Transverse colon (tissue), 4 donors: Measurements from ENCODE around the gene FAAH.

Experiments
- POLR2A ChIP-seq: fragments of 450-650 bp; IDR thresholded peaks from one replicate; pipeline ENCODE4 v1.6.1; 2016; ENCODE audit warnings: antibody characterized with exemption, mild to moderate bottlenecking, moderate library complexity
- POLR2AphosphoS5 ChIP-seq, 3 donors: sonication (generic); formaldehyde crosslinking; IDR thresholded peaks; one replicate each; pipeline ENCODE4 v1.6.1; 2016; ENCODE audit warnings: antibody characterized with exemption in 3 of 3
- TF ChIP-seq, protein P1 (sequence below), 5 experiments: fragments of 200-600 bp in 3 of 5; fragments of 450-650 bp in 2 of 5; sonication (generic) in 3 of 5; IDR thresholded peaks; 1 replicate in 2 of 5; 2 replicates in 3 of 5; pipeline ENCODE4 v1.5.1; 2016 to 2017; ENCODE audit warnings: antibody characterized with exemption in 5 of 5, inconsistent platforms in 3 of 5, mild to moderate bottlenecking in 2 of 5, moderate library complexity in 1 of 5

DNA sequence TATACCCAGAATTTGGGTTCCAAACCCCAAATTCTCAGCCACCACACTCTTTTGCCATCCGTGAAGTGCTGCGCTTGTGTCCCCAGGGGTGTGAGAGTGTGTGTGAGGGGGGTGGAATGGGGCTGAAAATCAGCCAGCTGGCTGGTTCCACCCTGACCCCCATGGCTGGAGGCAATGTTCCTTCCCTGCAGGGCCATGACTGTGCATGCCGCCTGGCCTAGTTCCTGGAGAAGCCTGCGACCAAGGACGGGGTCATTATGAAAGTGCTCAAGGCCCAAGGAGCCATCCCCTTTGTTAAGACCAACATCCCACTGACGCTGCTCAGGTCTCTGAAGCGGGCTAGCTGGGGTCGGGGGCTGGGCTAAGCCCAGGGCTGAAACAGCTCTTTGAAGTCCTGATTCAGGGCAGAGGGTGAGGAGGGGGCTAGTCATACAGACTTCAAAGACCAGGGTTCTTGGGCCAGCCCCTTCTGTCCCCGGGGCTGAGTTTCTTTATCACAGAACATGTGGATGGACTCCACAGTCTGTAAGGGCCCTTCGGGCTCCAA, 38.7 kb downstream of the FAAH start:
- TF ChIP-seq POLR2AphosphoS5 (IDR thresholded peaks at IDR 0.05) (no peak), POLR2A (no peak)
- TF ChIP-seq, protein P1, sequence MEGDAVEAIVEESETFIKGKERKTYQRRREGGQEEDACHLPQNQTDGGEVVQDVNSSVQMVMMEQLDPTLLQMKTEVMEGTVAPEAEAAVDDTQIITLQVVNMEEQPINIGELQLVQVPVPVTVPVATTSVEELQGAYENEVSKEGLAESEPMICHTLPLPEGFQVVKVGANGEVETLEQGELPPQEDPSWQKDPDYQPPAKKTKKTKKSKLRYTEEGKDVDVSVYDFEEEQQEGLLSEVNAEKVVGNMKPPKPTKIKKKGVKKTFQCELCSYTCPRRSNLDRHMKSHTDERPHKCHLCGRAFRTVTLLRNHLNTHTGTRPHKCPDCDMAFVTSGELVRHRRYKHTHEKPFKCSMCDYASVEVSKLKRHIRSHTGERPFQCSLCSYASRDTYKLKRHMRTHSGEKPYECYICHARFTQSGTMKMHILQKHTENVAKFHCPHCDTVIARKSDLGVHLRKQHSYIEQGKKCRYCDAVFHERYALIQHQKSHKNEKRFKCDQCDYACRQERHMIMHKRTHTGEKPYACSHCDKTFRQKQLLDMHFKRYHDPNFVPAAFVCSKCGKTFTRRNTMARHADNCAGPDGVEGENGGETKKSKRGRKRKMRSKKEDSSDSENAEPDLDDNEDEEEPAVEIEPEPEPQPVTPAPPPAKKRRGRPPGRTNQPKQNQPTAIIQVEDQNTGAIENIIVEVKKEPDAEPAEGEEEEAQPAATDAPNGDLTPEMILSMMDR (IDR thresholded peaks at IDR 0.05) = no peak
